GM21515 (cell line): Measurements from ENCODE around the gene NRXN3.

Experiments
- ATAC-seq: cut with Tn5 transposase; IDR thresholded peaks from one replicate; pipeline ENCODE4 v1.9.1; 2021; ENCODE audit not compliant: unreplicated experiment

Gene NRXN3

DNA sequence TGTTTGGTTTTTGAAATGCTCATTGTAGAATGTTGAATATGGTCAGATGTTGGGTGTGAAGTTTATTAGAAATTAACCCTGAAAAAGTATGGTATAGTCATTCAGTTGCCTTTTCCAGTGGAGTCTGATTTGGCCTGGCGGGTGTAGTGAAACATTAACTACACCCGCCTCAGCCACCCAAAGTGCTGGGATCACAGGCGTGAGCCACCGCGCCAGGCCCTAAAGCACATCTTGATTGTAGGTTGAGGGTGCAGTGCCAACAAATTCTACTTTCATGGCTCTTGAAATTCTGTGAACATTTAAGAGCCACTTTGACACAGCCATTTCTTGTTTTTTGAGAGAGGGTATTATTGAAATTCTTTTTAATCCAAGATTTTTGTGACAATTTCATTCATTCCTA lies 1416.2 kb downstream of the NRXN3 start:
- no peak for ATAC-seq

- no peak for ATAC-seq
Measured at GRCh38 chr14:79586989-79587598, 1416.9 kb downstream of the NRXN3 start.

GRCh38 chr14:79587875-79588274 lies 1417.7 kb downstream of the NRXN3 start:
- ATAC-seq, result no peak

DNA sequence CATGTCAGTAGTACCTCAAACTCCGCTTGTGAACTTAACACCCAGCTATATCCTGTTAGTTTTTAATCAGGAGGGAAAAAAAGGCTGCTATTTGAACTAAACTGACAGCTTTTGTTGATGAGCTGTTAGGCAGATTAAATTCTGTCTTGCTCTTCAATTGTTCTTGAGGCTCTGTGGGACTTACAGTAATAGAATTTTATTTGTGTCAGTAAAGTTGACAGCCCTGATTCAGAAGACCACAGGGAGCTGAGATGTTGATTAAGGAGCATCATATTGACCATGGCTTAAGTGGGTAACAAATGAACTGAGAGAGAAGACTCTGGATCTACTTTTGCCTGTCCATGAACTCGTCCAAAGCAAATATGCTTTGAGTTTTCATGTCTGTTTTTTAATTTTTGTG lies 1418.2 kb downstream of the NRXN3 start:
- ATAC-seq, result no peak

DNA sequence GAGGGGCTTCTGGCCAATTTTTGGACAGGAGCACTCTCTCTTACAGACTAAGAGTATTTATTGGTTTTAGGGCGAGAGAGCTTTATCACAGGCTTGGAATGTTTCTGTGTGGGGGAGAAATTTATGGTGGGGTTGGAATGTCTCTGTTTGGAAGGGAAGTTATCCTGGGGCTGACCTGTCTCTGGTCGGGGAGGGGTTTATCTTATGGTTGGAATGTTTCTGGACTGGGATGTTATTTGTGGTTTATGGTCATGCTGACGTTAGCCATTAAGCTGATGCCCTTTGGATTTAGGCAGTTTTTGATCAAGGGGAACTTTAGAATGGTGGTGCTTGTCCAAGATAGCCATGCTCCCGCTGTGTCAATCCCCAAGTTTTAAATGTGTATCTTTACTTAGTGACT lies 1426.4 kb downstream of the NRXN3 start:
- no peak for ATAC-seq

DNA sequence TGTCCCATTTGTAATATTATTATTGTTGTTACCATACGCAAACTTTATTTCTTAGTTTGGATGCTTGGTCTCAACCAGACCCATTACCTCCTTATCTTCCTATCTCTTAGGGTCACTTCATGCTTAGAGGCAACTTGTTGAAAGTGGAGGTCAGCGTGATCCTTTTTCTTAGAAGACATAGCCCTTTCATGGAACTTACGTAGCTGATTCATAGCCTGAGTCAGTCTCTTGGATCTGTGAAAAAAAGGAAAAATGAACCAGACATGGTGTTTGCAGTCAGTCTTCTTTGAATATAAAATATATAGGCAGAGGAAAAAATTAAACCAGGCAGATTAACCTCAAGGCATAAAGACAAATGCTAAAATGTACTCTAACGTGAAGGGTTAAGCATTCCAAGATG lies 1427.4 kb downstream of the NRXN3 start:
- no peak for ATAC-seq

- no peak for ATAC-seq
Measured at GRCh38 chr14:79598339-79598738, 1428.2 kb downstream of the NRXN3 start.

DNA sequence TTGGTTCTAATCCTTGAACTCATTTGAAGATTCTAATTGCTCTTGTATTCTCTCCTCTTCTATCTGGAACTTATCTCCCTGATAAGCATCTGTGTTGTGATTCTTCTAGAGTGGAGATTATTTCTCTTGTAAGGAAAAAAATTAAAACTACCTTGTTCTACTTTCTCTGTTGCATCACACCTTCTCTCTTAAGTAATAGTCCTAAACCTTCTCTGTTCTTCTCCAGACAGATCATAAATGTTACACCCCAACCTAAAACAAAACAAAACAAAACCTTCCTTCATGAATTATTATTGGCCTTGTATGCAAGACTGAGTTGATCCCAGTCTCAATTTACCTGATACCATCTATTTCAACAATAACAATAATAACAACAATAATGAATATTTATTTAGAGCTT lies 1429.1 kb downstream of the NRXN3 start:
- ATAC-seq, result no peak

GRCh38 chr14:79600406-79600805 lies 1430.2 kb downstream of the NRXN3 start:
- ATAC-seq, result no peak

DNA sequence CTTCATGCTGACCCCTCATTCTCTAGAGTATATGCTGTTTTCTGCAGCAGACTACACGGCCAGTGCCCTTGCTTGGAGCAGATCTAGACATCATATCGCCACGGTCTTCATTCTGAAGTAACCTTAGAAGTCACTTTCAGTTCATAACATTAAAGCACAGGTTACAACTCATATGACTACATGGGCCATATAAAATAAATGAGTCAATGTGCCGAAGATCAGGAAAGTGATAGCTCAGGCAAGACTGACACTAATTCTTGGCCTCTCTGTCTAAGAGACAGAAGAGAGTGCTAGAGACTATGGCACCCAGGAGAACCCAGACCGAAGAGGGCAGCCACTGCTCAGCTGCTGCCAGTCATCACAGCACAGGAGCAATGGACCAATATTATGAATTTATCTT lies 1431.4 kb downstream of the NRXN3 start:
- ATAC-seq, result no peak

GRCh38 chr14:79602045-79602444 lies 1431.9 kb downstream of the NRXN3 start:
- ATAC-seq, result no peak

DNA sequence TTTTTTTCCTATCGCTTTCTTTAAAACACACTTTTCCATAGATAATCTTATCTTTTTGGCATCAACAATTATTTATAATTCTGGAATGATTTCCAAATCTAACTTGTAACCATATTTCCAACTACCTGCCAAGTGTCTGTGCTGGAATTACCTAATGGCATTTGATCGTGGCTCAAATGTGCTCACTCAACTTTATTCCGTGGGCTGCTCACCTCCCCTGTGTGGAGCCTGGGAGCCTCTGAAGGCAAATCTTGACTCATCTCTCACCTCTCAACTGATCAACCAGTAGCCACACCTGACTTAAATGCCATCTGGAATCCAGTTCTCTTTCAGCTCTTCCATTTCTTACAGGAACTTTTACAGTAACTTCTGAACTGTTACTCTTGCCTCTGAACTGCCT lies 1432.6 kb downstream of the NRXN3 start:
- no peak for ATAC-seq

DNA sequence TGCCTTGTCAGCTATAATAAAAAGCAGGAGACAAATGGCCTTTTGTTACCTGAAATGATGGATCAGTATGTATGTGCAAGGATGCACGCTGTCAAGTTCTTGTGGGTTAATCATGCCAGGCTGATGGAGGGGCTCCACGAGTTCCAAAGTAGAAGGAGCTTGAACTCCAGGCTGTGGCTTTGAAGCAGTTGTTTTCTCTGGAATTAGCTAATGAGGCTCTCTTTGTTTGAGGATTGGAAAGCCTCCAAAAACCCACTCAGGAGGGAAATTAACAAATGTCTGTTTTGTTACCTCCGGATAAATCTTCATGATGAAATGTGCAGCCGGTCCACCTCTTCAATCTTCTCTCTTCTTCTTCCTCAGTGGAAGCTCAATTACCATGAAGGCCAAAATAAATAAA lies 1435.7 kb downstream of the NRXN3 start:
- ATAC-seq, result no peak

DNA sequence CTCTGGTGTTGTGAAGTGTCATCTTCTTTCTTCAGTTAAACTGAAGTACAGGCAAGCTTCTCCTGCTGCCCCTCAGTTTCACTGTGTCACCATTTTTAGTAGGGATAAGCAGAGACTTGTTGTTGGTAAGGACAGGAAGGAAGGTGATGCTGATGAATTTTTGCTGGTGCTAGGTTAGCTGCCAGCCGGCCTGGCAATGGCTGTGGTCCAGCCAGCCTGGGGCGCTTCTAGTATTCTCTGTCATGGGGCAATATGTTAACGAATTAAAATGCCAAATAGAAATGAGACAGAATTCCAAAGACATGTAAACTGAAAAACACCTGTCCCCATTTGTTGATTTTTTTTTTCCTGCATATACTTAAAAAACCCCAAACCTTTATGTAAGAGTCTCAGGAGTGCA lies 1438.3 kb downstream of the NRXN3 start:
- no peak for ATAC-seq

DNA sequence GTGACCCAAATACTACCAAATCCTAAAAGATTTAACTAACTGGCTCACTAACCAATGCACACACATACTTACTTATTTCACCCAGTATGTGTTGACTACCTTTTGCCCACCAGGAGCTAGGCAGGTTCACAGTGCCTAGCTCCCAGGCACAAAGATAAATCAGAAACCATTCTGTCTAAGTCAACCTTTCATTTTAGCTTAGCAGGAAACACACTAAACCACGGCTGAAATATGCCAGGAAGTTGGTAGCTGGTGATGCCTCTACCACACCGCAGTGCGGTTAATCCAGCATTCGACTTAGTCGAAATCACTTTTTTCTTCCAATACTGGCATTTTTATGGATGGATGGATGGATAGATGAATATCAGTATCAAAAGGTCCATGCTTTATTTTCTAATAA lies 1443.5 kb downstream of the NRXN3 start:
- no peak for ATAC-seq

GRCh38 chr14:79614448-79614847 lies 1444.3 kb downstream of the NRXN3 start:
- ATAC-seq, result no peak

DNA sequence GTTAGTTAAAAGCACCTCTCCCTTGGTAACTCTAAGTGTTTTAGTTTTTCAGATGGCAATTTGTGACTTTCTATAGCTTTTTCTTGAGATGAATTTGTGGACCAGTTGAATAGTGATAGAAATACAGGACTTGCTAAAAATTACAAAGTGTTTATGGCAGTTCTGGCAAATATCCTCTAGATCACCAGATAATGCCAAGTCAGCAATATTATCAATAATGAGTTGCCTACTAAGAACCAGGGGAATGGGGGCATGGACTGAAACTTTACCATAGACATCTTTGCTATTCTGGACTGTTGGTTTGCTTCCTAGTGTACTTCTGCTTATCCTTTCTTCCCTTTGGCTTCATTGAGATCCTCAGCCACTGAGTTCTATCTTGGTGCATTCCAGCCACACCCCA lies 1456.9 kb downstream of the NRXN3 start:
- ATAC-seq, result no peak

DNA sequence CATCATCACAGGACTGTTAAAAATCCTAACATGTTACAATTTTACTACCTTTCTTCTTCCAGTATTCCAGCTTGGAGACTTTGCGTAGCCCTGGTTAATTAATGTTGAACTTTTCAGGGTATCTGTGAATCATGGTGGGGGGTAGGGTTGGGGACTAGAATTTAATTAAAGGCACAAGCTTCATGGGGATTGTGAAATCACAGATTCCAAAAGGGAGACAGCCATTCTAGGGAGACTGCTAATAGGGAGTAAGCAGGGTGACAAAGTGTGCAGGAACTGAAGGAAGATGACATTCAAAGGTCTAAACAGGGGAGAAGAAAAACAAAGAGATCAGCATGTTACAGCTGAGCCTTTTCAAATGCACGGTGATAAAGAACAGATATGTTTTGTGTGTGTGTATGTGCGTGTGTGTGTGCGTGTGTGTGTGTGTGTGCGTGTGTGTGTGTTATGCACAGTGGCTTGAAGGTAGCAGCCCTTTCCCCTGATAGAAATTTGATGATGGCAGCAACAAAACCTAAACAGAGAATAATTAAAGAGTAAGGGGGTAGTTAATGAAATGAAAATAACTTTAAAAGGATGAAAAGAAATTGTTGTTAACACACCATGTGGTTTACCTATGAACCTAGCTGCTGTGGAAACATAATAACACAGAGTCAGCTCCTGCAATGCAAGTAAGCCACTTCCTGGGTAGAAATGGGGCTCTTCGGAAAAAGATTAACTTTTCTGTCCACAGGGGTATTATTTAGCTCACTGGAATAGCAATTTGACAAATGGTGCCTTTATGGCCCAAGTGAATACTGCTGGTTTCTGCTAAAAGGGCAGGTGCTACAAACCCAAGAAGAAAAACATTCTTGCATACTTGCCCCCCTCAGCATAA lies 1459.5 kb downstream of the NRXN3 start:
- ATAC-seq, result no peak

- ATAC-seq, result no peak
Measured at GRCh38 chr14:79630288-79630960, 1460.3 kb downstream of the NRXN3 start.

- ATAC-seq, result no peak
Measured at GRCh38 chr14:79631276-79631675, 1461.1 kb downstream of the NRXN3 start.

- no peak for ATAC-seq
Measured at GRCh38 chr14:79638672-79639266, 1468.6 kb downstream of the NRXN3 start.

- ATAC-seq, result no peak
Measured at GRCh38 chr14:79639613-79640012, 1469.4 kb downstream of the NRXN3 start.
